ENCODE measurements around the gene TRAPPC4.

TRAPPC4 gene

DNA sequence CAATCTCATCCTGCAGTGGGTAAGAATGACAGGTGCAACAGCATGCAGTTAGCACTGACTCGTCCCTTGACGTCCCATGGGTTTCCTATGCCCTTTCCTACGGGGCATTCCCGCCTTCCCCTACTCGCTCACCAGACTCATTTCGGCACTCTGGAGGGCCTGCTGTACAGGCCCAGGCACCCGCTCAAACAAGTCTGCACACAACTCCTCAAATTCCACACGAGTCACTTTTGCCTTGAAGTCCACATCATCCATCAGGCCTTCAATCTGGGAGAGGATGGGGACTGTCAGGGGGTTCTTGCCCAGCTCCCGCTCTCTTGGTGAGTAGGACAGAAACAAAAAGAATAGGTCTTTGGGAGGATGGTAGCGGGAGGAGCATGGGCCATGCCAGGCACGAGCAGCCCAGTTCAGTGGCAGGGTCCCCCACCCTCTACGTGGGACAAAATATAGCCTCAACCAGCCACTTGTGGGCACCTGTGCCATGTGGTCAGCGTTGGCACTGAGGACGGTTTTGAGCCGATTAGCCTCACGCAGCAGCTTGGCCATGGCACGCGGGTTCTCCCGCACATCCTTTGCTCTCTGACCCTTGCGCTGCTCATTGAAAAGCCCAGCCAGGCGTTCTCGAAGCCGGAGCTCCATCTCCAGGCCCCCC, 33.7 kb downstream of the TRAPPC4 start:
- Histone ChIP-seq H3K27me3 (ENCODE audit: insufficient read depth, low read depth) (no peaks in the 10 kb centered on the region), H3K4me1 (ENCODE audit: low read depth, poor library complexity, severe bottlenecking) (peaks cover 7% of the 10 kb centered on the region), H3K27ac (no peak overlapping the region), H3K9ac (no peak overlapping the region), H2AFZ (ENCODE audit: low read depth) (no peak overlapping the region), H3K36me3 (ENCODE audit: insufficient read depth) (no peaks in the 10 kb centered on the region), H3K4me3 (IDR thresholded peaks at IDR 0.05; ENCODE audit: insufficient read depth, low read depth, low read length) (no peak overlapping the region), H4K20me1 (ENCODE audit: insufficient read depth) (no peaks in the 10 kb centered on the region), H3K4me2 (no peak overlapping the region), H3K79me2 (ENCODE audit: insufficient read depth, low read depth) (peaks cover 16% of the 10 kb centered on the region; the same call in 1 of the 2 replicates)
- TF ChIP-seq, protein P1, sequence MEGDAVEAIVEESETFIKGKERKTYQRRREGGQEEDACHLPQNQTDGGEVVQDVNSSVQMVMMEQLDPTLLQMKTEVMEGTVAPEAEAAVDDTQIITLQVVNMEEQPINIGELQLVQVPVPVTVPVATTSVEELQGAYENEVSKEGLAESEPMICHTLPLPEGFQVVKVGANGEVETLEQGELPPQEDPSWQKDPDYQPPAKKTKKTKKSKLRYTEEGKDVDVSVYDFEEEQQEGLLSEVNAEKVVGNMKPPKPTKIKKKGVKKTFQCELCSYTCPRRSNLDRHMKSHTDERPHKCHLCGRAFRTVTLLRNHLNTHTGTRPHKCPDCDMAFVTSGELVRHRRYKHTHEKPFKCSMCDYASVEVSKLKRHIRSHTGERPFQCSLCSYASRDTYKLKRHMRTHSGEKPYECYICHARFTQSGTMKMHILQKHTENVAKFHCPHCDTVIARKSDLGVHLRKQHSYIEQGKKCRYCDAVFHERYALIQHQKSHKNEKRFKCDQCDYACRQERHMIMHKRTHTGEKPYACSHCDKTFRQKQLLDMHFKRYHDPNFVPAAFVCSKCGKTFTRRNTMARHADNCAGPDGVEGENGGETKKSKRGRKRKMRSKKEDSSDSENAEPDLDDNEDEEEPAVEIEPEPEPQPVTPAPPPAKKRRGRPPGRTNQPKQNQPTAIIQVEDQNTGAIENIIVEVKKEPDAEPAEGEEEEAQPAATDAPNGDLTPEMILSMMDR (conservative IDR thresholded peaks at IDR 0.05; ENCODE audit: low read depth, low read length): no peak

GRCh38 chr11:119054418-119054817, 35.9 kb downstream of the TRAPPC4 start:
- H3K4me1 ChIP-seq (ENCODE audit: low read depth, poor library complexity, severe bottlenecking): peaks cover 11% of the 10 kb centered on the region

GRCh38 chr11:119055901-119056300, 37.3 kb downstream of the TRAPPC4 start:
- Histone ChIP-seq H3K4me1 (ENCODE audit: low read depth, poor library complexity, severe bottlenecking) (peaks cover 11% of the 10 kb centered on the region), H3K9ac (peak overlapping the region; percentile 96; the same call in 1 of the 2 replicates), H3K36me3 (ENCODE audit: insufficient read depth) (no peaks in the 10 kb centered on the region), H3K4me3 (IDR thresholded peaks at IDR 0.05; ENCODE audit: insufficient read depth, low read depth, low read length) (no peak overlapping the region), H3K79me2 (ENCODE audit: insufficient read depth, low read depth) (peaks cover 16% of the 10 kb centered on the region; the same call in 1 of the 2 replicates), H3K27me3 (ENCODE audit: insufficient read depth, low read depth) (no peaks in the 10 kb centered on the region), H3K27ac (peak overlapping the region; percentile 88; the same call in 1 of the 2 replicates), H4K20me1 (ENCODE audit: insufficient read depth) (no peaks in the 10 kb centered on the region), H3K4me2 (peak overlapping the region; percentile 85), H2AFZ (ENCODE audit: low read depth) (no peak overlapping the region)
- TF ChIP-seq, protein P1 (conservative IDR thresholded peaks at IDR 0.05; ENCODE audit: low read depth, low read length): 0 out of 2 replicates have a peak, but pooled peaks have one; percentile 17

More at GRCh38 chr11:119054418-119054817, 35.9 kb downstream of the TRAPPC4 start:
- H3K27me3 ChIP-seq (ENCODE audit: insufficient read depth, low read depth): no peaks in the 10 kb centered on the region
- TF ChIP-seq, protein P1 (conservative IDR thresholded peaks at IDR 0.05; ENCODE audit: low read depth, low read length): no peak
- no peak overlapping the region for H3K4me2 ChIP-seq
- H3K79me2 ChIP-seq (ENCODE audit: insufficient read depth, low read depth): peaks cover 16% of the 10 kb centered on the region; the same call in 1 of the 2 replicates
- H3K27ac ChIP-seq: no peak overlapping the region
- H2AFZ ChIP-seq (ENCODE audit: low read depth): no peak overlapping the region
- H4K20me1 ChIP-seq (ENCODE audit: insufficient read depth): no peaks in the 10 kb centered on the region
- H3K36me3 ChIP-seq (ENCODE audit: insufficient read depth): no peaks in the 10 kb centered on the region
- no peak overlapping the region for H3K4me3 ChIP-seq (IDR thresholded peaks at IDR 0.05; ENCODE audit: insufficient read depth, low read depth, low read length)
- no peak overlapping the region for H3K9ac ChIP-seq

GRCh38 chr11:119056421-119056999, 37.9 kb downstream of the TRAPPC4 start:
- no peak overlapping the region for H2AFZ ChIP-seq (ENCODE audit: low read depth)
- no peaks in the 10 kb centered on the region for H3K36me3 ChIP-seq (ENCODE audit: insufficient read depth)
- no peak overlapping the region for H3K4me3 ChIP-seq (IDR thresholded peaks at IDR 0.05; ENCODE audit: insufficient read depth, low read depth, low read length)
- H3K79me2 ChIP-seq (ENCODE audit: insufficient read depth, low read depth): peaks cover 16% of the 10 kb centered on the region; the same call in 1 of the 2 replicates
- peak overlapping the region; percentile 85; the same call in 1 of the 2 replicates for H3K4me2 ChIP-seq
- H3K27me3 ChIP-seq (ENCODE audit: insufficient read depth, low read depth): no peaks in the 10 kb centered on the region
- peak overlapping the region; percentile 88 for H3K27ac ChIP-seq
- peak overlapping the region; percentile 96 for H3K9ac ChIP-seq
- peaks cover 11% of the 10 kb centered on the region for H3K4me1 ChIP-seq (ENCODE audit: low read depth, poor library complexity, severe bottlenecking)
- TF ChIP-seq, protein P1 (conservative IDR thresholded peaks at IDR 0.05; ENCODE audit: low read depth, low read length): no peak
- H4K20me1 ChIP-seq (ENCODE audit: insufficient read depth): no peaks in the 10 kb centered on the region

Data from KMS-11 (cell line).